GM23248 (cell line): ENCODE data around the gene DNAJC21.

Experiments used
- EZH2 ChIP-seq: fragments of 200-600 bp; sonication (generic); IDR thresholded peaks from 2 replicates; pipeline ENCODE4 v1.6.1; 2018; ENCODE audit warnings: antibody characterized with exemption, mild to moderate bottlenecking; ENCODE audit not compliant: insufficient read depth, poor library complexity, severe bottlenecking
- EZH2phosphoT487 ChIP-seq: fragments of 200-600 bp; sonication (generic); IDR thresholded peaks from 2 replicates; pipeline ENCODE4 v1.6.1; 2018; ENCODE audit warnings: antibody characterized with exemption, moderate library complexity, mild to moderate bottlenecking, low read depth; ENCODE audit not compliant: insufficient read depth

DNA sequence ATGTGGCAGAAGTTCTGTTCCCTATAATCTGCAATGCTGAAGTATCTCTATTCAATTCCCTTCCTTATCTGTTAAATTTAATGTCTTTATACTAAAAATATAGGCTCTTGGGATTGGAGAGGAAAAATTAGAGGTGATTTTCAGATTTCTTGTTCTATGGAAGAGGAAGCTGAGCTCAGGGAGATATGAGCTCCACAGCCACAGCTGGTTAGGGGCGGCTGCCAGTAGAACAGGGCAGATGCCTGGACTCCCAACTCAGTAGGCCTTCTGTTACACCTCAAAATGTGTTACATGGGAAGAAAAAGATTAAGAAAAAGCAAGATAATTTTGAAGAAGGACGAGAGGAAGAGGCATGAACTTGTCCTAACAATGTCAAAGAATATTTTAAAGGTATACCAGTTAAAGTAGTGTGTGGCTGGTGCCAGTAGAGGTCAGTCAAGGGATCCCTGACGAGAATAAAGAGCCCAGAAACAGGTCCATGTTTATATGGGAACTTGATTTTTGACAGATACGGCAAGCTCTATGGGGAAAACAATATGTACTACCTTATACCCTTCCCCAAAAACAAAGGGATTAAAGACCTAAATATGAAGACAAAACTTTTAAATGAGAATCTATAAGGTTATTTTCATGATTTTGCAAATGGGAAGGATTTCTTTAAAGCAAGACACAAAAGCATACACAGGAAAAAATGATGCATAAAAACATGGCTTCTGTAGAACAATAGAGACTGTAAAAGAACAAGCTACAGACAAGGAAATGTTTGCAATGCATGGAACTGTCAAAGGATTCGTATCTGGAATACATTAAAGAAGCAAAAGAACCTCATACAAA, 28.7 kb downstream of the DNAJC21 start:
- TF ChIP-seq EZH2 (no peak), EZH2phosphoT487 (no peak)
